Ammon's horn (tissue), 1 donor: ENCODE measurements around the gene STK11.

Experiments
- DNase-seq: peaks from one replicate; pipeline ENCODE4 v3.0.0-alpha.2; 2016; ENCODE audit warnings: low spot score

The STK11 gene

DNA sequence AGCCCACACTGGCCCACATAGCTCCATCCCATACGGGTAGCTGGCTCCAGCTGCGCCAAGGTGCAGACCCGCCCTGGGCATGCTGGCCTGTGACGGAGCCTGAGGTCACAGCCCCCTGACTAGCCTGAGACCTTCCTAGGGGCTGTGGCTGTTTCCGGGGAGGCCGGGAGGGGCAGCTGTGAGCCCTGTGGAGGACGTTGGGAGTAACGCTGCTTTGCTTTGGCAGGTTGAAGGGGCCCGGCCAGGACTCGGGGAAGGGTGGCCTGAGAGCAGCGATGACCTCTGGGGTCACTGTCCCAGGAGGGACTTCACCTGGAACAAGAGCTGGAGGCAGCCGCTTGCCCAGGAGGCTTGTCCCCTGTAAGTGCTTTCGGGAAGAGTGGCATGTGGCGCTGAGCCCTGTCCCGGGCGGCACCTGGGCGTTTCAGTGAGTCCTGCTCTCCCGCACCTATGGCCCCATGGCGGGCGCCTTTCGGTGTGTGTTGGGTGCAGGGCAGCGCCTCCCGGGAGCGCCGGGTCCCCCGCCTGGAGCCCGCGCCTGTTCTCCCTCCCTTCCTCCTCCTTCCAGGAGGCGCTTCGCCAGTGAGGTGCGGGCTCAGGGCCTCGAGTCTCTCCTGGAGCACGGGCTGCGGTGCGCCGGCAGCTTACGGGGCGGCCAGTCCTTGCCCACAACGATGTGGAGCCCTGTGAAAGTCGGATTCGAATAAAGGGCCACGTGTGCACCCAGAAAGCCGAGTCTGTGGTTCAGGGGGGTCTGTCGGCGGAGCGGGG, 68.7 kb downstream of the STK11 start:
- DNase-seq, result no peak

DNA sequence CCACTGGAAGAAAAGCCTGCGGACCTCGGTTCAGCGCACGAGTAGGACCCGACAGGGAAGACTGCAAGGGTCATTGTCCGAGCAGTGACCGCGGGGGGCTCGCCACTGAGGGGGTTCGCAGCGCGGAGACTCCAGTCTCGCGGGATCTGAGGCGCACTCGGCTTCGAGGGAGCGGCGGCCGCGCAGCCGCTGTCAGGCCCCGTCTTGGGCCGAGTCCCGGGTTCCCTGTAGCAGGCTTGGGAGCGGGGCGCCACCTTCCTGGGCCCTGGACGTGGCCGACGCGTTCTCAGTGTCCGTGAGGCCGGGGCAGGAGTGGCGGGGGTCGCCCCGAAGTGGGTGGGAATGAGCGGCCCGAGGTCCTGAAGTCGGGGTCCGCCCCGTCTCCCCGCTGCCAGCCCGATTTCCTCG, 69.3 kb downstream of the STK11 start:
- DNase-seq, result no peak

DNA sequence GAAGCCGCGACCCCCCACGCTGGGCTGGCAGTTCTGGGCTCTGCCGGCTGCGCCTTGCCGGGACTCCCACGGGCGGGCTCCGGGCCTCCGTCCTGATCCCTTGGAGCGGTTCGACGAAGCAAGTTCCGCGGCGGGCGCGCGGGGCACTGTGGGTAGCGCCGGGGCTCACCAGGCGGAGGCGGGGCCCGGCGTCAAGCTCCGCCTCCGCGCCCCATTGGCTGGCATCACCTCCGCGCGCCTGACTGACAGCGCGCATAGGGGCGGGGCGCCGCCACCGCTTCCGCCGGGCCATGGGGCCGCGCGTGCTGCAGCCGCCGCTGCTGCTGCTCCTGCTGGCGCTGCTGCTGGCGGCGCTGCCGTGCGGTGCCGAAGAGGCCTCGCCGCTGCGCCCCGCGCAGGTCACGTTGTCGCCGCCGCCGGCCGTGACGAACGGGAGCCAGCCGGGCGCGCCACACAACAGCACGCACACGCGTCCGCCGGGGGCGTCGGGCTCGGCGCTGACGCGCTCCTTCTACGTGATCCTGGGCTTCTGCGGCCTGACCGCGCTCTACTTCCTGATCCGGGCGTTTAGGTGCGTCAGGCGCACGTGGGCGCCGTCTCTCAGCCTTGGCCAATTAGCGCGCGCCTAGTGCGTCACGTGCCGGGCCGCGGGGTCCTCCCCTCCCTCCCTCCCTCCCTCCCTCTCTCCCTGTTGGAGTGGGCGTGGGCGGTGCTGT, 69.8 kb downstream of the STK11 start, which contains the start of gene FAM174C:
TSS of gene FAM174C (plus strand) at position 271 of the 716 bp plus-strand sequence. CDS start at position 291, 20 bp downstream.
- DNase-seq, result peak; percentile 98

DNA sequence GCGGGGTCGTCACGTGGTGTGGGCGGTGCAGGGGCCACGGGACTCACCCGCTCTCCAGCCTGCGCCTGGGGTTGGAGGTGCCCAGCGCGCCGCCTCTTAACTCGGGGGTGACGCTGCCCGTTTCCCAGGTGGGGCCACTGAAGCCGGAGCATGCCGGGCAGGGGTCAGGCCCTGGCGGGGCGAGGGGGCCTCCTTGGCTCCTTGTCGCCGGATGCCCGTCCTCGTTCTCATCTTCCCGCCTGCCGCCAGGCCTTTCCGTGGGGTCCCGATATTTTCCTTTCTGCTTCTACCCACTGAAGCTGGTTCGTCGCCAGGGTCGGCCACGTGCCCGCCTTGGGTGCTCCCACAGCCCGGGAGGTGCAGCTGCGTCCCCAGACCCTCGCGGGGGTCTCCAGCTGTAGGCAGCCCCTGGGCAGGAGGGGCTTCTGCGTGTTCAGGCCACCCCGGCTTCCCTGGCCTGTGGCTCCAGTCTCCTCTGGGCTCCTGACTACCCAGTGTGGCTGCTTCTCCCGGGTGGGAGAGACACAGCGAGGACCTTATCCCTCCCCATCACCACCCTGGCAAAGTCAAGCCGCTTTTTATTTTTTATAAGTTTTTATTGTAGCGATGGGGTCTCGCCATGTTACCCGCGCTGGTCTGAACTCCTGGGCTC, 70.5 kb downstream of the STK11 start:
- DNase-seq, result no peak

DNA sequence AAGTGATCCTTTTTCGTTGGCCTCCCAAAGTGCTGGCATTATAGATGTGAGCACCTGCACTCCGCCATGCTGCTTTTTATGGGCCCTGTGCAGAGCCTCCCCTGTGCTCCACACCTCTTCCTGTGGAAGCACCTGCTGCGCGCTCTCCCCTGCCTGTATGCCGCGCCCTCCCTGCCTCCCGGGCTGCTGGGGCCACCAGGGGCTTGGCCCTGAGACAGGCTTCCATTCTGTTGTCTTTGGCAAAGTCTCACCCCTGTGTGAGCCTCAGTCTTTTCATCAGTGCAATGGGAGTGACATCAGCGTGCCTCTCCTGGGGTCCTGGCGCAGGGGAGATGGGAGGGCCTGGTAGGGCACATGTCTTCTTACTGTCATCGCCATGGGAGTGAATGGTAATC, 71.0 kb downstream of the STK11 start:
- no peak for DNase-seq

DNA sequence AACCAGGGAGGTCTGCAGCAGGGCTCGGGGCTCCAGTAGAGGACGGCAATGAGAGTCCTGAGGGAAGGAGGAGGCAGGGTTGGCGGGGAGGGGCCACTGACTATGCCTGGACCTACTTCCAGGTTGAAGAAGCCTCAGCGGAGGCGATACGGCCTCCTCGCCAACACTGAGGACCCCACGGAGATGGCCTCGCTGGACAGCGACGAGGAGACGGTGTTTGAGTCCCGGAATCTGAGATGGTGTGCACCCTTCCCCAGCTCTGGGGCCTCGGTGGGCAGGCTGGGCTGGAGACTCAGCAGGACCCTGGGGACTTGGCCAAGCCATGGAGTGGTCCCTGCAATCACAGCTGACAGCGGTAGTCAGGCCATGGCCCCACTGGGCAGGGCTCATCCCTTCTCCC, 71.5 kb downstream of the STK11 start:
- DNase-seq, result no peak
